Stimulated activated CD4-positive, alpha-beta T cell treated with anti-CD3 and anti-CD28 coated beads, Interleukin-15, amount 100 ng/mL, for 1 hour (primary cell): ENCODE results near the gene SLC7A6.
"Not testable (repeated sequence)": the region's sequence is repeated elsewhere in the genome, so short reads cannot be mapped to it uniquely, and the experiment has no call there.

Source experiments
- DNase-seq, 2 donors: peaks; one replicate each; pipeline ENCODE4 v3.0.0-alpha.2; 2020; ENCODE audit warnings: low read depth in 1 of 2, low spot score in 1 of 2

The SLC7A6 gene

GRCh38 chr16:68281368-68282063 is 17.2 kb downstream of the SLC7A6 start:
- DNase-seq = no peak

- no peak for DNase-seq
These were observed 17.7 kb downstream of the SLC7A6 start for GRCh38 chr16:68282064-68282452.

DNA sequence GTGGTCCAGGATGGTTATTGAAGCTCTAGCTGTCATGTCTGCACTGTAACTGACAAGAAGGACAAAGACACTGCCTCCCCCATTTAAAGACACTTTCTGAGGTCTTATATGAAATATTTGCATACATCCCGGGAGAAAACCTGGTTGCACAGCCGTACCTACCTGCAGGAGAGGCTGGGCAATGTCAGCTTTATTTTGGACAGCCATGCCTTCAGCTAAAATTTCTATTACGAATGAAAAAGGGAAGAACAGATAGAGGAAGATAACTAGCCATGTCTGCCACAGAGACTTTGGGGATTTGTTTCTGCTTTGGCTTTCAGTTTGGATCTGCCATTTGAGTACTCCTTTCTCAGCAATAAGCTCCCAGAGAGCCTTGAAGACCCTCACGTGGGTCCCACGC is 19.0 kb downstream of the SLC7A6 start:
- no peak for DNase-seq

DNA sequence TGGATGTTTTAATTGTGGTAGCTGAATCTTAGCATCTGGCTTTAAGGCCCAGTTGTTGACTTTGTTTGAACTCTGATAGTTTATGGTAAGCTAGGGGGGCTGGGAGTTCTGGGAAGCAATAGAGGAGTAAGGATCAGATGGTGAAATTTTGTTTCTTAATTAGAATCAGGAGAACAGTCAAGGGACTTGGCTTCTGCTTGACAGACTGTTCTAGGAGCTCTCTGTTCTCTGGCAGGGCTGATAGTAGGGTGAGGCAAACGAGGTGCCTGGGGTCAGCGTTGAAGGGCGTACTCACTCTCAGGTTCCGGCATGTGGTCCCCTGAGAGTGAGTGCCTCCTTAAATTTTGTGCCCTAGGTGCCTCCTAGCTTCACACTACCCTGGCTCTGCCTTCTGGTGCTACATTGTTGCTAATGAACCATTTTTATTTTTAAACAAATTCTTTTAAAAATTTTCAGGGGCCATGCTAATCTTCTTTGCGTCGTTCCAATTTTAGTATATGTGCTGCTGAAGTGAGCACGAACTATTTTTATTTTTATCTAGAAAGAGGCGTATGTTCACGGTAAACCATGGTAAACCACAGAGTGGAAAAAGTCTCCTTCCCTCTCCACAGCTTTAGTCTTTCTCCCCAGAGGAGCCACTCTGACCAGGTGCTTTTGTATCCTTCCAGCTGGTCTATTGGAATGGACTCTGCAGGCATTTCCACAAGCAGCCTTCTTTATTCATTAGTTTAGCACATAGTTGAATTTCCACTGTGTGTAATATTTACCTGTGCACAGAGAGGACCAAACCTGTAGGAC is 19.7 kb downstream of the SLC7A6 start:
- DNase-seq = no peak

GRCh38 chr16:68284847-68285246 is 20.5 kb downstream of the SLC7A6 start:
- no peak for DNase-seq

- DNase-seq = no peak
These were observed 21.4 kb downstream of the SLC7A6 start for GRCh38 chr16:68285683-68286082.

- DNase-seq = no peak
These were observed 22.1 kb downstream of the SLC7A6 start for GRCh38 chr16:68286153-68287074.

GRCh38 chr16:68287276-68288251 is 23.2 kb downstream of the SLC7A6 start:
- DNase-seq = no peak

- DNase-seq = no peak
These were observed 23.9 kb downstream of the SLC7A6 start for GRCh38 chr16:68288252-68288650.

DNA sequence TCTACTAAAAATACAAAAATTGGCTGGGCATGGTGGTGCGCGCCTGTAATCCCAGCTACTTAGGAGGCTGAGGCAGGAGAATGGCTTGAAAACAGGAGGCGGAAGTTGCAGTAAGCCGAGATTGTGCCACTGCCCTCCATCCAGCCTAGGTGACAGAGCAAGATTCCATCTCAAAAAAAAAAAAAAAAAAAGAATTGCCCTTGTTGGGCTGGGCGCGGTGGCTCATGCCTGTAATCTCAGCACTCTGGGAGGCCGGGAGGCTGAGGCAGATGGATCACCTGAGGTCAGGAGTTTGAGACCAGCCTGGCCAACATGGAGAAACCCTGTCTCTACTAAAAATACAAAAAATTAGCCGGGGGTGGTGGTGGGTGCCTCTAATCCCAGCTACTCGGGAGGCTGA is 24.5 kb downstream of the SLC7A6 start:
- DNase-seq = not testable (repeated sequence)

GRCh38 chr16:68289202-68289601 is 24.9 kb downstream of the SLC7A6 start:
- no peak for DNase-seq

DNA sequence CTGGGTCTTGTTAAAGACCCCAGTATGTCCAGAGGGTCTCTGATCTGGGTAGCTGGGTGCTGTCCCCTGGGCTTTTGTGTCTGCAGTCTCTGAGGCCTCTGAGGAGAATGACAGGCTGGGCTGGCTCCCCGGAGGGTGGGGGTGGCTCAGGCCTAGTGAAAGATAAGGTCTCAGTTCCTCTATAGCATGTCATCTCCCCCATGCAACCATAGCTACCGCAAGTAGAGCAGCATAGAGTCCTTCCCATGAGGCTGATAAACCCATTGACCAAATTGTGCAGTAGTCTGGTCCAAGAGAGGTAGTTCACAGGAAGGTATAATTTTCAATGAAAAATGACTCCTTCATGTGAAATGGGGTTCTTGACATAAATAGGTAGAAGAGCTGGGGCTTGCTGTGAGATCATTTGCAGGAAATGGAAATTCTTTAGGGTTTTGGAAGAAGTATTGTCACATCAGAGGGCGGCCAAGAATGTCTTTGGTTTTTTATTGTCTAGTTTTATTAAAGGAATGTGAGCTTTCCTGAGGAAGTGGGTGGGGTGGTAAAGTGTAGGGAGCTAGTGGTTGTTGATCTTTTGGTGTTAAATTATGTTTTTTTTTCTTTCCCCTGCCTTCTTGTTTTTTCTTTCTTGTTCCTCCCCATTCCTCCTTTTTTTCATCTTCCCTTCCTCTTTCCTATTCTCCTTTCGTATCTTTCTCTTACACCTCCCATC is 25.4 kb downstream of the SLC7A6 start:
- peak in 1 of 2 donors; percentile 32 for DNase-seq

DNA sequence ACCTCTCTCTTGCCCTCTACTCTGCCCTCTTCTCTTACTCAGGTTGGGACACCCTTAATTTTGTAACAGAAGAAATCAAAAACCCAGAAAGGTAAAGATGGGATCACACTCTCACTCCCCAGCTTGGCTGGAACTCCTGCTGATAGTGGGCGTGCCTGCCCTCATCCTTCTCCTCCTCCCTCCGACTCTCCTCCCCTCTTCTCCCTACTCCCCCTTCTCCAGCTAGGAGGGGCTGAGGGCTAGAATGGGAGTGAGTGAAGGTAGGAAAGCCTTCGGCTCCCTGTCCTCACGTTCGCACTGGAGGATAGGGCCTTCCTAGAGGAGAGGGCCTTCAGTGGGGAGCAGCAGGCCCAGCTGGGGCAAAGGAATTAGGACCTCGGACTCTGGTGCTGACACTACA is 26.1 kb downstream of the SLC7A6 start:
- DNase-seq = no peak

DNA sequence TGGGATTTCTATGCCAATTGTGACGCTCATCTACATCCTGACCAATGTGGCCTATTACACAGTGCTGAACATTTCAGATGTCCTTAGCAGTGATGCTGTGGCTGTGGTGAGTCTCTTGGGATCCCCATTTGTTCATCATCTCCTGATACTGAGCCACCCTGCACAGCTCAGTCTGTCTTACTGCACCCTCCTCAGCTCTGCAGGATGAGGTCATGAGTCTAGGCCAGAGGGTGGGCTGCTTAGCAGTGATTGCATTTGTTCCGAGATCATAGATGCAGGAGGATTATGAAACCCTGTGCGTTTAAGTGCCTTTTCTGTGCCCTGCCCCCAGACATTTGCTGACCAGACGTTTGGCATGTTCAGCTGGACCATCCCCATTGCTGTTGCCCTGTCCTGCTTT is 26.9 kb downstream of the SLC7A6 start:
- DNase-seq = no peak

GRCh38 chr16:68292425-68292824 is 28.1 kb downstream of the SLC7A6 start:
- DNase-seq = no peak

DNA sequence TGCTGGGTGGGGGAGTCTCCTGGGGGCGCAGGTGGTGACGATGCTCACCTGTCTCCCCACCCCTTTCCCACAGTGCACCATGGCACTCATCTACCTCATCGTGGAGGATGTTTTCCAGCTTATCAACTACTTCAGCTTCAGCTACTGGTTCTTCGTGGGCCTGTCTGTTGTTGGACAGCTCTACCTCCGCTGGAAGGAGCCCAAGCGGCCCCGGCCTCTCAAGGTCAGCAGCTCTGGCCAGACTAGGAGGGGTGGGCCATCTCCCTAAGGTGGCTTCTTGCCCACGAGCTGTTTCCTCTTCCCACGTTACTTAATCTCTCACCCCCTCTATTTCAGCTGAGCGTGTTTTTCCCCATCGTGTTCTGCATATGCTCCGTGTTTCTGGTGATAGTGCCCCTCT is 32.0 kb downstream of the SLC7A6 start:
- DNase-seq = no peak

DNA sequence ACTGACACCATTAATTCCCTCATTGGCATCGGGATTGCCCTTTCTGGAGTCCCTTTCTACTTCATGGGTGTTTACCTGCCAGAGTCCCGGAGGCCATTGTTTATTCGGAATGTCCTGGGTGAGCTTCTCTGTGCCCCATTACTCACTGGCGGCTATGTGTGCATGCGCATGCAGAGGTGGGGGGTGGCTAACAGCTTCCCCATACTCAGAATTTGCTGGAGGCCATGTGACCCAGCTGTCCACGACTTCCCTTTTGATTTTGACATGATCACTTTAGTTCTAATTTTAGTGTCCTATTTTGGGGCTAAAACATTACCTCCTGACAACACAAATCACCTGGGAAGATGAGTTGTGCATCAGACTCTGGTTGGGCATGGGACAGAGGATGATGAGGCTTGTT is 32.4 kb downstream of the SLC7A6 start:
- DNase-seq = no peak

DNA sequence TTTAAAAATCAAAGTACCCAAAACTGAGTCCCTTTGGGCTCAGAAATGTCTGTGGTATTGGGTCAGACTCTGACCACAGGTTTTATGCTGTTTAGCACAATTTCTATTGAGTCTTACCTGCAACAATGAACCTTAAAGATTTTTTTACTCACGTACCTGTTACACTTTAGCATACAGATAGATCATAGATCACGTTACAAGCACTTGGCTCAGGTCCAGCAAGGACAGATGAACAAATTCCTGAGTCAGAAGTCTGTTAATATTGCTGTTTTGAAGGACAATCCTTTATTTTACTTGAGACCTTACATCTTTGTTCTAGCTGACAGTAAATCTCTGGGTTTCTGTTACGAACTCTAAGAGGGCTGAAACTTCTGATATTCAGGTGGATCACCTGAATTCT is 33.6 kb downstream of the SLC7A6 start:
- DNase-seq = no peak

DNA sequence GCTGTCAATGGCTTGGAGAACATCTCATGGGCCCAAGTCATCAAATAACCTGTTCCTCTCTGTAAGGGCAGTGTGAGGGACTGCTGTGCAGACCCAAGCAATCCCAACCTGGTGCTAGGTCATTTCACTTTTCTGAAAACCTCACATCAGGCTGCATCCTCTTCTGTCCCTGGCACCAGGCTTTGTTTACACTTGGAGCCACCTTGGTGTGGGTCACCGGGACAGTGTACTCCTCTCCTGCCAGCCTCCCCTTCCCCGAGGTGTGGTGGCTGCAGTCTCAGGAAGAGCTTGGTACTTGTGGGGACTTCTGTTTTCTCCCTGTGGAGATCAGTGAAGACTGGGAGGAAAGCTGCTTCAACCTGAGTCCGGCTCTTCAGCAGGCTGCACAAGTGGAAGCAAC is 34.0 kb downstream of the SLC7A6 start:
- DNase-seq = no peak
